ENCODE results near the gene OR5AU1.

DNA sequence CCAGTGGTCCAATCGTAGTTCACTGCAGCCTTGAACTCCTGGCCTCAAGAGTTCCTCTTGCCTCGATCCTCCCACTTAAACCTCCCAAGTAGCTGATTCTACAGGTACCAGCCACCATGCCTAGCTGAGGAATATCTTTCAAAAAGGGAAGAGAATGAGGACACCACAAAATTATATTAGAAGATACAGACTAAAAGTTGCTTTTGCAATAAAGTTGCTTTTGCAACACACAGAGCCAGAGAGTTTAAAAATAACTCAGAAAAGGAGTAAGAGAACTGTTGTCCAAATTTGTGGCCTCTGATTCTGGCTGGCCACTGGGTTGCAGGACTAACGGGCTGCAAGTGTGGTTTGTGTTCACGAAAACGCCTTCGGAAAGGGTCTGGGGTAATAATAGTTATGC lies 35.2 kb downstream of the OR5AU1 start:
- TF ChIP-seq, protein P1, sequence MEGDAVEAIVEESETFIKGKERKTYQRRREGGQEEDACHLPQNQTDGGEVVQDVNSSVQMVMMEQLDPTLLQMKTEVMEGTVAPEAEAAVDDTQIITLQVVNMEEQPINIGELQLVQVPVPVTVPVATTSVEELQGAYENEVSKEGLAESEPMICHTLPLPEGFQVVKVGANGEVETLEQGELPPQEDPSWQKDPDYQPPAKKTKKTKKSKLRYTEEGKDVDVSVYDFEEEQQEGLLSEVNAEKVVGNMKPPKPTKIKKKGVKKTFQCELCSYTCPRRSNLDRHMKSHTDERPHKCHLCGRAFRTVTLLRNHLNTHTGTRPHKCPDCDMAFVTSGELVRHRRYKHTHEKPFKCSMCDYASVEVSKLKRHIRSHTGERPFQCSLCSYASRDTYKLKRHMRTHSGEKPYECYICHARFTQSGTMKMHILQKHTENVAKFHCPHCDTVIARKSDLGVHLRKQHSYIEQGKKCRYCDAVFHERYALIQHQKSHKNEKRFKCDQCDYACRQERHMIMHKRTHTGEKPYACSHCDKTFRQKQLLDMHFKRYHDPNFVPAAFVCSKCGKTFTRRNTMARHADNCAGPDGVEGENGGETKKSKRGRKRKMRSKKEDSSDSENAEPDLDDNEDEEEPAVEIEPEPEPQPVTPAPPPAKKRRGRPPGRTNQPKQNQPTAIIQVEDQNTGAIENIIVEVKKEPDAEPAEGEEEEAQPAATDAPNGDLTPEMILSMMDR (conservative IDR thresholded peaks at IDR 0.05): no peak
- TF ChIP-seq ZFX (IDR thresholded peaks at IDR 0.05): no peak
